NCI-H1694 (cell line): ENCODE results near the gene DLG4.

Source experiments
- DNase-seq: peaks from one replicate; lab custom pipeline; 2025; lab: John Stamatoyannopoulos, UW

Gene DLG4

GRCh38 chr17:7156342-7156940, 63.2 kb downstream of the DLG4 start:
- no peak for DNase-seq

- no peak for DNase-seq
These were observed 71.9 kb downstream of the DLG4 start for GRCh38 chr17:7147772-7148171.

GRCh38 chr17:7146115-7146514, 73.5 kb downstream of the DLG4 start:
- DNase-seq = no peak

GRCh38 chr17:7144213-7144612, 75.4 kb downstream of the DLG4 start:
- no peak for DNase-seq

- no peak for DNase-seq
These were observed 77.8 kb downstream of the DLG4 start for GRCh38 chr17:7141824-7142223.

- no peak for DNase-seq
These were observed 80.2 kb downstream of the DLG4 start for GRCh38 chr17:7139400-7139799.

GRCh38 chr17:7138800-7139381, 80.7 kb downstream of the DLG4 start:
- DNase-seq = no peak

- no peak for DNase-seq
These were observed 82.3 kb downstream of the DLG4 start for GRCh38 chr17:7137171-7137943.
